Calu3 (cell line): ENCODE data around the gene B4GALNT3. TPM values are rescaled to one million over a fixed set of nuclear protein-coding genes. Genes with fewer than 3 reads are reported as not detected.

Experiments used
- BruUV-seq: library from RNA; stranded (reverse); fragments of 400-500 nt; replicated peaks from 2 replicates; lab custom pipeline; 2021; lab: Mats Ljungman, UMichigan
- CTCF ChIA-PET: fragments of 300-600 bp; sonication (Branson Sonifier 250); formaldehyde crosslinking; loops from one replicate; lab custom pipeline; 2022; ENCODE audit warnings: antibody characterized with exemption; lab: Charles Lee
- DNase-seq: peaks from one replicate; pipeline ENCODE4 v3.0.0; 2022
- H3K27ac Mint-ChIP-seq: one replicate; pipeline ENCODE4 v1.8.0; 2022; ENCODE audit warnings: mixed read lengths; ENCODE audit not compliant: unreplicated experiment
- H3K27me3 Mint-ChIP-seq: one replicate; pipeline ENCODE4 v1.8.0; 2022; ENCODE audit warnings: mixed read lengths; ENCODE audit not compliant: unreplicated experiment
- H3K36me3 Mint-ChIP-seq: one replicate; pipeline ENCODE4 v1.8.0; 2022; ENCODE audit warnings: mild to moderate bottlenecking, moderate library complexity, mixed read lengths; ENCODE audit not compliant: insufficient read depth, unreplicated experiment
- H3K4me1 Mint-ChIP-seq: one replicate; pipeline ENCODE4 v1.8.0; 2022; ENCODE audit warnings: mild to moderate bottlenecking, low read depth, mixed read lengths; ENCODE audit not compliant: unreplicated experiment
- H3K4me3 Mint-ChIP-seq: one replicate; pipeline ENCODE4 v1.8.0; 2022; ENCODE audit warnings: mild to moderate bottlenecking, low read depth, moderate library complexity, mixed read lengths; ENCODE audit not compliant: unreplicated experiment
- H3K9me3 Mint-ChIP-seq: one replicate; pipeline ENCODE4 v1.8.0; 2022; ENCODE audit warnings: low read depth, mixed read lengths; ENCODE audit not compliant: unreplicated experiment
- intact Hi-C: fragments of 100-400 bp; cut with micrococcal nuclease; formaldehyde crosslinking; loops from one replicate; pipeline ENCODE4 v1.10.0; 2022; ENCODE audit not compliant: unreplicated experiment
- total RNA-seq: library from RNA; stranded (reverse); gene quantifications from 2 replicates; pipeline ENCODE4 v1.2.3, GENCODE V29; 2022
- TF ChIP-seq, protein P1 (sequence below): fragments of 200-600 bp; IDR thresholded peaks from one replicate; pipeline ENCODE4 v1.8.0; 2022; ENCODE audit warnings: antibody characterized with exemption; ENCODE audit not compliant: unreplicated experiment

Gene B4GALNT3
- total RNA-seq, 1 experiment from 2014 or later: 19.3 TPM

DNA sequence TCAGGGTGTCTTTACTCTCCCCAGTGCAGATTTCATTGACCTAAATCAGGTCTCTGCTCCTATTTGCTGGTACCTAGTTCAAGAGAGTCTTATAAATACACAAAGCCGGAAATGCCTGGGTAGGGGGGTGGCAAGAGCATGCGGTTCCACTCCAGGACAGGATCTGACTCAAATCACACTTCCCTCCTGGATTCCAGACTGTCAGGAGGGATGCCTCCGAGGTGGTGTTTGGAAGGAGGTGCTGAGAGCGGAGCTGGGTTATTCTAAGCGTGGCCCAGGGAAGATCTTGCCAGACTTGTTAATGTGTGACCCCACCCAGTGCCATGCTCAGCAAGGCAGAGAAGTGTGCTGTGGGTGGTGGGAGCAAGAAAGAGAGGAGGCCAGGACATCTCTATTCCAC, 49.8 kb downstream of the B4GALNT3 start:
- Mint-ChIP-seq H3K36me3 (peaks cover 18% of the 10 kb centered on the region), H3K4me3 (peak overlapping the region; percentile 51), H3K27ac (peak overlapping the region; percentile 73), H3K9me3 (peaks cover 3% of the 10 kb centered on the region), H3K27me3 (no peaks in the 10 kb centered on the region), H3K4me1 (peaks cover 54% of the 10 kb centered on the region)
- TF ChIP-seq, protein P1, sequence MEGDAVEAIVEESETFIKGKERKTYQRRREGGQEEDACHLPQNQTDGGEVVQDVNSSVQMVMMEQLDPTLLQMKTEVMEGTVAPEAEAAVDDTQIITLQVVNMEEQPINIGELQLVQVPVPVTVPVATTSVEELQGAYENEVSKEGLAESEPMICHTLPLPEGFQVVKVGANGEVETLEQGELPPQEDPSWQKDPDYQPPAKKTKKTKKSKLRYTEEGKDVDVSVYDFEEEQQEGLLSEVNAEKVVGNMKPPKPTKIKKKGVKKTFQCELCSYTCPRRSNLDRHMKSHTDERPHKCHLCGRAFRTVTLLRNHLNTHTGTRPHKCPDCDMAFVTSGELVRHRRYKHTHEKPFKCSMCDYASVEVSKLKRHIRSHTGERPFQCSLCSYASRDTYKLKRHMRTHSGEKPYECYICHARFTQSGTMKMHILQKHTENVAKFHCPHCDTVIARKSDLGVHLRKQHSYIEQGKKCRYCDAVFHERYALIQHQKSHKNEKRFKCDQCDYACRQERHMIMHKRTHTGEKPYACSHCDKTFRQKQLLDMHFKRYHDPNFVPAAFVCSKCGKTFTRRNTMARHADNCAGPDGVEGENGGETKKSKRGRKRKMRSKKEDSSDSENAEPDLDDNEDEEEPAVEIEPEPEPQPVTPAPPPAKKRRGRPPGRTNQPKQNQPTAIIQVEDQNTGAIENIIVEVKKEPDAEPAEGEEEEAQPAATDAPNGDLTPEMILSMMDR: no peak
- CTCF ChIA-PET: interaction anchor here (0.7 to 3.5 kb wide), 7 partner anchors 11 to 440 kb away, joined by 3 to 37 read pairs (median 3); partner anchors contain the start of gene RAD52
- no TSS peak for BruUV-seq
- peak; percentile 48 for DNase-seq
- intact Hi-C loops: loop anchor here (5.0 kb wide), 1 partner anchor 192 kb away; no protein-coding TSS in a partner anchor

DNA sequence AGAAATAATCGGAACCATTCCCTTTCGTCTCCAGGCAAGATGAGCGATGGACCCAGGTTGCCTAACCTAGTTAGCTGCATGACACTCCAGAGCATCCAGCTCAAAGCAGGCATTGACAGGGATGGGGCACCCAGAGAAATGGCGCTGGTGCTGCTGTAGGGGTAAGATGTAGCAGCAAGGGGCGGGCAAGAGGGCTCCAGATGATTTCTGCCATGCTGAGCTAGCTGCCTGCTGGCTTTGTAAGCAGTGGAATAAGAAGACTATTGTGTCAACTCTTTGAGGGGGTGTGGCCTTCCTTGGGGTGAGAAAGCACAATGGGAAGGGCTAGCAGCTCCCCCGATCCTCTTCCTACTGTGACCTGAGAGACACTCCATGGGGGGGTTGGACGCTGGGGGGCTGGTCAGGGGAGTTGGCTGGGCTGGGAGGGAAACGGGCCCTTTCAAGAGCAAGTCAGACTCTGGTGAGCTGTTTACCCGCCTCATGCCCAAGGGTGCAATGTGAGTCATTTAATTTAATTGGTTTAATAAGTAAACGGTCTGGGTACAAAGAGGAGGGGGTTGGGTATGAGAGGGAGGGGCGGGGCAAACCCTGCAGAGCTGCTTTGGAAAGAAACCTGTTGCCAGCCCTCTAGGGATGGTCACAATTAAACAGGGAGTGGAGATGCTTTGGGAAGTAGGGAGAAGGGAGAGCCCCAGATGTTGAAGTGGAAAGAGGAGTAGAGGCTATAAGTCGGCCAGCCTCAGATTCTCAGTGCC, 50.5 kb downstream of the B4GALNT3 start:
- Mint-ChIP-seq H3K27me3 (no peaks in the 10 kb centered on the region), H3K27ac (peak overlapping the region; percentile 73), H3K36me3 (peaks cover 18% of the 10 kb centered on the region), H3K4me3 (peak overlapping the region; percentile 51), H3K9me3 (peaks cover 3% of the 10 kb centered on the region), H3K4me1 (peaks cover 48% of the 10 kb centered on the region)
- DNase-seq: peak; percentile 77
- CTCF ChIA-PET: interaction anchor here (0.6 to 3.5 kb wide), 13 partner anchors 8 to 439 kb away, joined by 3 to 37 read pairs (median 3); partner anchors contain the start of gene RAD52
- no TSS peak for BruUV-seq
- intact Hi-C loops: loop anchor here (2.0 kb wide), 1 partner anchor 29 kb away; no protein-coding TSS in a partner anchor
- TF ChIP-seq, protein P1: no peak

DNA sequence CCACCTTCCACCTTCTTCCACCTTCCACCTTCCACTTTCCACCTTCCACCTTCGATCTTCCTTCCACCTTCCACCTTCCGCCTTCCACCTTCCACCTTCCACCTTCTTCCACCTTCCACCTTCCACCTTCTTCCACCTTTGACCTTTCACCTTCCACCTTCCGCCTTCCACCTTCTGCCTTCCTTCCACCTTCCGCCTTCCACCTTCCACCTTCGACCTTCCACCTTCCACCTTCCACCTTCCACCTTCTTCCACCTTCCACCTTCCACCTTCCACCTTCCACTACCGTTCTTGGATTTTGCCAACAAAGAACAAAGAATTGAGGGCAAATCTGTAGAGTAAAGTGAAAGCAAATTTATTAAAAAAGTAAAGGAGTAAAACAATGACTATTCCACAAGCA, 53.2 kb downstream of the B4GALNT3 start:
- intact Hi-C loops: no loop called here
- Mint-ChIP-seq H3K27me3 (no peaks in the 10 kb centered on the region), H3K27ac (peak overlapping the region; percentile 8), H3K4me1 (peaks cover 48% of the 10 kb centered on the region), H3K36me3 (peaks cover 18% of the 10 kb centered on the region), H3K9me3 (peaks cover 3% of the 10 kb centered on the region), H3K4me3 (peak overlapping the region; percentile 10)
- no TSS peak for BruUV-seq
- no peak for DNase-seq
- CTCF ChIA-PET: interaction anchor here (1.0 kb wide), 1 partner anchor 26 kb away, joined by 3 read pairs; no protein-coding TSS in a partner anchor
- TF ChIP-seq, protein P1: no peak

DNA sequence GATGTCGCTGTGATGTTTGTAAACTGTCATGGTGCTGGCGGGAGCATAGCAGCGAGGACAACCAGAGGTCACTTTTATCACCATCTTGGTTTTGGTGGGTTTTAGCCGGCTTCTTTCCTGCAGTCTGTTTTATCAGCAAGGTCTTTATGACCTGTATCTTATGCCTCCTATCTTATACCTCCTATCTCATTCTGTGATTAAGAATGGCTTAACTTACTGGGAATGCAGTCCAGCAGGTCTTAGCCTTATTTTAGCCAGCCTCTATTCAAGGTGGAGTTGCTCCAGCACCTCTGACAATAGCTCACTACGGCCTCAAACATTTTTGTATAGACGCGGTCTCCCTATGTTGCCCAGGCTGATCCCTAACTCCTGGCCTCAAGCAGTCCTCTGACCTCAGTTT, 53.7 kb downstream of the B4GALNT3 start:
- Mint-ChIP-seq H3K27ac (peak overlapping the region; percentile 8), H3K36me3 (peaks cover 18% of the 10 kb centered on the region), H3K9me3 (peaks cover 3% of the 10 kb centered on the region), H3K4me1 (peaks cover 43% of the 10 kb centered on the region), H3K27me3 (no peaks in the 10 kb centered on the region), H3K4me3 (peak overlapping the region; percentile 10)
- BruUV-seq: no TSS peak
- no peak for DNase-seq
- CTCF ChIA-PET: interaction anchor here (1.0 kb wide), 1 partner anchor 25 kb away, joined by 3 read pairs; no protein-coding TSS in a partner anchor
- intact Hi-C loops: no loop called here
- TF ChIP-seq, protein P1: no peak
